Loucy (cell line): Measurements from ENCODE around the gene ARHGEF12.

Experiments used
- EZH2phosphoT487 ChIP-seq: fragments of 200-600 bp; IDR thresholded peaks from 2 replicates; pipeline ENCODE4 v1.6.1; 2018; ENCODE audit warnings: antibody characterized with exemption, mild to moderate bottlenecking, moderate library complexity, borderline replicate concordance
- TF ChIP-seq, protein P1 (sequence below): fragments of 200-600 bp; sonication (generic); conservative IDR thresholded peaks from 2 replicates; pipeline ENCODE4 v1.5.1; 2014; ENCODE audit warnings: mild to moderate bottlenecking, antibody characterized with exemption, low read length

GRCh38 chr11:120317689-120318480 is 18.3 kb upstream of the ARHGEF12 start:
- TF ChIP-seq, protein P1, sequence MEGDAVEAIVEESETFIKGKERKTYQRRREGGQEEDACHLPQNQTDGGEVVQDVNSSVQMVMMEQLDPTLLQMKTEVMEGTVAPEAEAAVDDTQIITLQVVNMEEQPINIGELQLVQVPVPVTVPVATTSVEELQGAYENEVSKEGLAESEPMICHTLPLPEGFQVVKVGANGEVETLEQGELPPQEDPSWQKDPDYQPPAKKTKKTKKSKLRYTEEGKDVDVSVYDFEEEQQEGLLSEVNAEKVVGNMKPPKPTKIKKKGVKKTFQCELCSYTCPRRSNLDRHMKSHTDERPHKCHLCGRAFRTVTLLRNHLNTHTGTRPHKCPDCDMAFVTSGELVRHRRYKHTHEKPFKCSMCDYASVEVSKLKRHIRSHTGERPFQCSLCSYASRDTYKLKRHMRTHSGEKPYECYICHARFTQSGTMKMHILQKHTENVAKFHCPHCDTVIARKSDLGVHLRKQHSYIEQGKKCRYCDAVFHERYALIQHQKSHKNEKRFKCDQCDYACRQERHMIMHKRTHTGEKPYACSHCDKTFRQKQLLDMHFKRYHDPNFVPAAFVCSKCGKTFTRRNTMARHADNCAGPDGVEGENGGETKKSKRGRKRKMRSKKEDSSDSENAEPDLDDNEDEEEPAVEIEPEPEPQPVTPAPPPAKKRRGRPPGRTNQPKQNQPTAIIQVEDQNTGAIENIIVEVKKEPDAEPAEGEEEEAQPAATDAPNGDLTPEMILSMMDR = no peak
- TF ChIP-seq EZH2phosphoT487 = no peak
